Measurements from ENCODE around the gene RHBDL2.

DNA sequence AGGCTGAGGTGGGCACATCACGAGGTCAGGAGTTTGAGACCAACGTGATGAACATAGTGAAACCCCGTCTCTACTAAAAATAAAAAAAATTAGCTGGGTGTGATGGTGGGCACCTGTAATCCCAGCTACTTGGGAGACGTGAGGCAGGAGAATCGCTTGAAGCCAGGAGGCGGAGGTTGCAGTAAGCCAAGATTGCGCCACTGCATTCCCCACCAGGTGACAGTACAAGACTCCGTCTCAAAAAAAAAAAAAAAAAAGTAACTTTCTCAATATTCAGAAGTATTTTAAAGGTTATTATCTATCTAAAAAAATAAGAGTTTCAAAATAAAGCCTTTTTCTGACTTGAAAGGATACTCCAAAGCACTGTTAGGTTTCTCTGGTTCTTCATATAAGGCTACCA, 74.4 kb downstream of the RHBDL2 start:
- TF ChIP-seq, protein P1, sequence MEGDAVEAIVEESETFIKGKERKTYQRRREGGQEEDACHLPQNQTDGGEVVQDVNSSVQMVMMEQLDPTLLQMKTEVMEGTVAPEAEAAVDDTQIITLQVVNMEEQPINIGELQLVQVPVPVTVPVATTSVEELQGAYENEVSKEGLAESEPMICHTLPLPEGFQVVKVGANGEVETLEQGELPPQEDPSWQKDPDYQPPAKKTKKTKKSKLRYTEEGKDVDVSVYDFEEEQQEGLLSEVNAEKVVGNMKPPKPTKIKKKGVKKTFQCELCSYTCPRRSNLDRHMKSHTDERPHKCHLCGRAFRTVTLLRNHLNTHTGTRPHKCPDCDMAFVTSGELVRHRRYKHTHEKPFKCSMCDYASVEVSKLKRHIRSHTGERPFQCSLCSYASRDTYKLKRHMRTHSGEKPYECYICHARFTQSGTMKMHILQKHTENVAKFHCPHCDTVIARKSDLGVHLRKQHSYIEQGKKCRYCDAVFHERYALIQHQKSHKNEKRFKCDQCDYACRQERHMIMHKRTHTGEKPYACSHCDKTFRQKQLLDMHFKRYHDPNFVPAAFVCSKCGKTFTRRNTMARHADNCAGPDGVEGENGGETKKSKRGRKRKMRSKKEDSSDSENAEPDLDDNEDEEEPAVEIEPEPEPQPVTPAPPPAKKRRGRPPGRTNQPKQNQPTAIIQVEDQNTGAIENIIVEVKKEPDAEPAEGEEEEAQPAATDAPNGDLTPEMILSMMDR (IDR thresholded peaks at IDR 0.05) = no peak
- TF ChIP-seq POLR2A (IDR thresholded peaks at IDR 0.05) (no peak), EP300 (IDR thresholded peaks at IDR 0.05) (no peak)

Measured in gastroesophageal sphincter (tissue), 3 donors.